NCI-H1694 (cell line): Measurements from ENCODE around the gene C9.
A peak's percentile ranks its signal among the peaks of the same experiment; 100 is the strongest.
"Not testable (repeated sequence)": the region's sequence is repeated elsewhere in the genome, so short reads cannot be mapped to it uniquely, and the experiment has no call there.

Experiments
- DNase-seq: peaks from one replicate; lab custom pipeline; 2025; lab: John Stamatoyannopoulos, UW

Gene C9

GRCh38 chr5:39328731-39329130 lies 35.6 kb downstream of the C9 start:
- no peak for DNase-seq

GRCh38 chr5:39323542-39323941 lies 40.8 kb downstream of the C9 start:
- DNase-seq: no peak

- no peak for DNase-seq
Measured at GRCh38 chr5:39319395-39319794, 44.9 kb downstream of the C9 start.

GRCh38 chr5:39316464-39316863 lies 47.8 kb downstream of the C9 start:
- not testable (repeated sequence) for DNase-seq

- no peak for DNase-seq
Measured at GRCh38 chr5:39315995-39316394, 48.3 kb downstream of the C9 start.

- no peak for DNase-seq
Measured at GRCh38 chr5:39314591-39314990, 49.7 kb downstream of the C9 start.

- DNase-seq: no peak
Measured at GRCh38 chr5:39309534-39309933, 54.8 kb downstream of the C9 start.

GRCh38 chr5:39302472-39302871 lies 61.8 kb downstream of the C9 start:
- no peak for DNase-seq

- DNase-seq: no peak
Measured at GRCh38 chr5:39301406-39301805, 62.9 kb downstream of the C9 start.

GRCh38 chr5:39299962-39300361 lies 64.3 kb downstream of the C9 start:
- no peak for DNase-seq

GRCh38 chr5:39294736-39295135 lies 69.6 kb downstream of the C9 start:
- no peak for DNase-seq

- DNase-seq: no peak
Measured at GRCh38 chr5:39284552-39284951, 79.7 kb downstream of the C9 start.

GRCh38 chr5:39283231-39283818 lies 81.0 kb downstream of the C9 start:
- DNase-seq: peak; percentile 28

- DNase-seq: no peak
Measured at GRCh38 chr5:39282561-39282960, 81.7 kb downstream of the C9 start.

GRCh38 chr5:39275865-39276264 lies 88.4 kb downstream of the C9 start:
- DNase-seq: not testable (repeated sequence)

- no peak for DNase-seq
Measured at GRCh38 chr5:39274398-39275085, 89.8 kb downstream of the C9 start.

GRCh38 chr5:39273314-39273954 lies 90.9 kb downstream of the C9 start:
- no peak for DNase-seq

GRCh38 chr5:39272869-39273231 lies 91.4 kb downstream of the C9 start:
- DNase-seq: not testable (repeated sequence)

- DNase-seq: no peak
Measured at GRCh38 chr5:39270225-39270848, 94.0 kb downstream of the C9 start.

- no peak for DNase-seq
Measured at GRCh38 chr5:39267186-39267585, 97.1 kb downstream of the C9 start.

- no peak for DNase-seq
Measured at GRCh38 chr5:39266442-39266841, 97.9 kb downstream of the C9 start.

GRCh38 chr5:39264528-39264927 lies 99.8 kb downstream of the C9 start:
- DNase-seq: no peak

GRCh38 chr5:39262981-39263380 lies 101.3 kb downstream of the C9 start:
- DNase-seq: no peak
